Measurements from ENCODE around the gene CCDC188. TPM values are rescaled to one million over a fixed set of nuclear protein-coding genes. Genes with fewer than 3 reads are reported as not detected.

CCDC188 gene
- total RNA-seq, 5 donors from 2014 or later (not counting 1 experiment from before 2014, with no cell fraction given), result 0.18 to 0.66 (median 0.58) TPM; not detected in 2

- no peak overlapping the region for H3K27ac Mint-ChIP-seq
- H3K4me3 ChIP-seq (ENCODE audit: control insufficient read depth in 1 of 2, extremely low read depth in 1 of 2, low read length in 1 of 2), result no peak overlapping the region
- H3K27me3 ChIP-seq (replicated peaks in 1 of 2; ENCODE audit: control insufficient read depth in 2 of 2, extremely low read depth in 1 of 2, insufficient read depth in 2 of 2, low read length in 1 of 2), result peaks cover 0 to 3% of the 10 kb centered on the region in 2 experiments
- ATAC-seq (replicated peaks in 1 of 4) (peak in 1 of 4 experiments; percentile 15), DNase-seq (no peak)
- no peaks in the 10 kb centered on the region for H3K9me3 ChIP-seq
- H3K27me3 Mint-ChIP-seq, result no peaks in the 10 kb centered on the region
- H3K36me3 ChIP-seq (ENCODE audit: control insufficient read depth in 2 of 2, extremely low read depth in 1 of 2, insufficient read depth in 1 of 2, low read length in 1 of 2), result no peaks in the 10 kb centered on the region
- H3K4me1 Mint-ChIP-seq, result no peaks in the 10 kb centered on the region
- H3K4me1 ChIP-seq (ENCODE audit: control insufficient read depth in 1 of 2, extremely low read depth in 1 of 2, insufficient read depth in 2 of 2, low read length in 2 of 2), result peaks cover 0 to 3% of the 10 kb centered on the region in 2 experiments
- CTCF ChIA-PET, result no interaction called here
- H3K4me3 Mint-ChIP-seq, result no peak overlapping the region
- H3K9me3 Mint-ChIP-seq, result no peaks in the 10 kb centered on the region
- POLR2A ChIA-PET, result no interaction called here
- H3K27ac ChIP-seq (ENCODE audit: low read length), result no peak overlapping the region
- no peaks in the 10 kb centered on the region for H3K36me3 Mint-ChIP-seq
- 80% methylated on average over 6 of the region's 8 CpGs for WGBS (ENCODE audit: insufficient coverage)
Observed at GRCh38 chr22:20191803-20192202, 40.9 kb upstream of the CCDC188 start.

- no peak for DNase-seq
- H3K4me3 Mint-ChIP-seq, result no peak overlapping the region
- no peaks in the 10 kb centered on the region for H3K27me3 ChIP-seq (replicated peaks in 1 of 2; ENCODE audit: control insufficient read depth in 2 of 2, extremely low read depth in 1 of 2, insufficient read depth in 2 of 2, low read length in 1 of 2)
- no peak overlapping the region for H3K27ac ChIP-seq (ENCODE audit: low read length)
- no peaks in the 10 kb centered on the region for H3K36me3 Mint-ChIP-seq
- no peak overlapping the region for H3K4me3 ChIP-seq (ENCODE audit: control insufficient read depth in 1 of 2, extremely low read depth in 1 of 2, low read length in 1 of 2)
- H3K27ac Mint-ChIP-seq, result no peak overlapping the region
- no peaks in the 10 kb centered on the region for H3K4me1 Mint-ChIP-seq
- H3K9me3 ChIP-seq, result no peaks in the 10 kb centered on the region
- H3K36me3 ChIP-seq (ENCODE audit: control insufficient read depth in 2 of 2, extremely low read depth in 1 of 2, insufficient read depth in 1 of 2, low read length in 1 of 2), result no peaks in the 10 kb centered on the region
- H3K4me1 ChIP-seq (ENCODE audit: control insufficient read depth in 1 of 2, extremely low read depth in 1 of 2, insufficient read depth in 2 of 2, low read length in 2 of 2), result peaks cover 0 to 3% of the 10 kb centered on the region in 2 experiments
- ChIA-PET POLR2A (no interaction called here), CTCF (no interaction called here)
- WGBS (ENCODE audit: insufficient coverage), result 74% methylated on average over 7 of the region's 10 CpGs
- no peaks in the 10 kb centered on the region for H3K9me3 Mint-ChIP-seq
- H3K27me3 Mint-ChIP-seq, result no peaks in the 10 kb centered on the region
- no peak for ATAC-seq (replicated peaks in 1 of 4)
Observed at GRCh38 chr22:20191000-20191515, 40.2 kb upstream of the CCDC188 start.

- no peaks in the 10 kb centered on the region for H3K9me3 ChIP-seq
- no peaks in the 10 kb centered on the region for H3K36me3 ChIP-seq (ENCODE audit: control insufficient read depth in 2 of 2, extremely low read depth in 1 of 2, insufficient read depth in 1 of 2, low read length in 1 of 2)
- ATAC-seq (replicated peaks in 1 of 4) (no peak), DNase-seq (no peak)
- Mint-ChIP-seq H3K4me3 (no peak overlapping the region), H3K9me3 (no peaks in the 10 kb centered on the region), H3K27ac (no peak overlapping the region), H3K4me1 (no peaks in the 10 kb centered on the region), H3K27me3 (no peaks in the 10 kb centered on the region), H3K36me3 (no peaks in the 10 kb centered on the region)
- WGBS (ENCODE audit: insufficient coverage), result 90% methylated on average over 3 of the region's 6 CpGs
- no peaks in the 10 kb centered on the region for H3K4me1 ChIP-seq (ENCODE audit: control insufficient read depth in 1 of 2, extremely low read depth in 1 of 2, insufficient read depth in 2 of 2, low read length in 2 of 2)
- no peaks in the 10 kb centered on the region for H3K27me3 ChIP-seq (replicated peaks in 1 of 2; ENCODE audit: control insufficient read depth in 2 of 2, extremely low read depth in 1 of 2, insufficient read depth in 2 of 2, low read length in 1 of 2)
- H3K4me3 ChIP-seq (ENCODE audit: control insufficient read depth in 1 of 2, extremely low read depth in 1 of 2, low read length in 1 of 2), result no peak overlapping the region
- ChIA-PET POLR2A (no interaction called here), CTCF (no interaction called here)
- no peak overlapping the region for H3K27ac ChIP-seq (ENCODE audit: low read length)
Observed at GRCh38 chr22:20188567-20188877, 37.7 kb upstream of the CCDC188 start.

- Histone ChIP-seq H3K36me3 (ENCODE audit: control insufficient read depth in 2 of 2, extremely low read depth in 1 of 2, insufficient read depth in 1 of 2, low read length in 1 of 2) (no peaks in the 10 kb centered on the region), H3K4me1 (ENCODE audit: control insufficient read depth in 1 of 2, extremely low read depth in 1 of 2, insufficient read depth in 2 of 2, low read length in 2 of 2) (no peaks in the 10 kb centered on the region), H3K9me3 (no peaks in the 10 kb centered on the region), H3K27ac (ENCODE audit: low read length) (no peak overlapping the region), H3K4me3 (ENCODE audit: control insufficient read depth in 1 of 2, extremely low read depth in 1 of 2, low read length in 1 of 2) (no peak overlapping the region), H3K27me3 (replicated peaks in 1 of 2; ENCODE audit: control insufficient read depth in 2 of 2, extremely low read depth in 1 of 2, insufficient read depth in 2 of 2, low read length in 1 of 2) (peaks cover 0 to 2% of the 10 kb centered on the region in 2 experiments)
- Mint-ChIP-seq H3K27ac (no peak overlapping the region), H3K4me3 (no peak overlapping the region), H3K4me1 (no peaks in the 10 kb centered on the region), H3K27me3 (peaks cover 0 to 2% of the 10 kb centered on the region in 2 donors), H3K36me3 (no peaks in the 10 kb centered on the region), H3K9me3 (no peaks in the 10 kb centered on the region)
- ChIA-PET CTCF (no interaction called here), POLR2A (no interaction called here)
- ATAC-seq (replicated peaks in 1 of 4) (no peak), DNase-seq (no peak)
- 86% methylated on average over 10 of the region's 12 CpGs for WGBS (ENCODE audit: insufficient coverage)
Observed at GRCh38 chr22:20187777-20188566, 37.1 kb upstream of the CCDC188 start.

GRCh38 chr22:20186871-20187546 is 36.2 kb upstream of the CCDC188 start:
- Histone ChIP-seq H3K4me3 (ENCODE audit: control insufficient read depth in 1 of 2, extremely low read depth in 1 of 2, low read length in 1 of 2) (no peak overlapping the region), H3K4me1 (ENCODE audit: control insufficient read depth in 1 of 2, extremely low read depth in 1 of 2, insufficient read depth in 2 of 2, low read length in 2 of 2) (no peaks in the 10 kb centered on the region), H3K36me3 (ENCODE audit: control insufficient read depth in 2 of 2, extremely low read depth in 1 of 2, insufficient read depth in 1 of 2, low read length in 1 of 2) (no peaks in the 10 kb centered on the region), H3K9me3 (no peaks in the 10 kb centered on the region), H3K27me3 (replicated peaks in 1 of 2; ENCODE audit: control insufficient read depth in 2 of 2, extremely low read depth in 1 of 2, insufficient read depth in 2 of 2, low read length in 1 of 2) (peaks cover 0 to 4% of the 10 kb centered on the region in 2 experiments), H3K27ac (ENCODE audit: low read length) (no peak overlapping the region)
- Mint-ChIP-seq H3K9me3 (no peaks in the 10 kb centered on the region), H3K36me3 (no peaks in the 10 kb centered on the region), H3K4me3 (no peak overlapping the region), H3K27ac (no peak overlapping the region), H3K27me3 (peaks cover 0 to 3% of the 10 kb centered on the region in 2 donors), H3K4me1 (no peaks in the 10 kb centered on the region)
- ChIA-PET POLR2A (no interaction called here), CTCF (no interaction called here)
- ATAC-seq (replicated peaks in 1 of 4) (no peak), DNase-seq (no peak)
- WGBS (ENCODE audit: insufficient coverage), result 79% methylated on average over 10 of the region's 14 CpGs

- POLR2A ChIA-PET, result no interaction called here
- peaks cover 0 to 3% of the 10 kb centered on the region in 2 donors for H3K27me3 Mint-ChIP-seq
- DNase-seq (no peak), ATAC-seq (replicated peaks in 1 of 4) (no peak)
- H3K4me1 ChIP-seq (ENCODE audit: control insufficient read depth in 1 of 2, extremely low read depth in 1 of 2, insufficient read depth in 2 of 2, low read length in 2 of 2), result no peaks in the 10 kb centered on the region
- no peaks in the 10 kb centered on the region for H3K9me3 ChIP-seq
- no peak overlapping the region for H3K27ac Mint-ChIP-seq
- WGBS (ENCODE audit: insufficient coverage), result 76% methylated on average over 8 of the region's 10 CpGs
- no peak overlapping the region for H3K4me3 Mint-ChIP-seq
- H3K36me3 Mint-ChIP-seq, result no peaks in the 10 kb centered on the region
- H3K36me3 ChIP-seq (ENCODE audit: control insufficient read depth in 2 of 2, extremely low read depth in 1 of 2, insufficient read depth in 1 of 2, low read length in 1 of 2), result no peaks in the 10 kb centered on the region
- H3K9me3 Mint-ChIP-seq, result no peaks in the 10 kb centered on the region
- CTCF ChIA-PET, result no interaction called here
- no peak overlapping the region for H3K27ac ChIP-seq (ENCODE audit: low read length)
- peaks cover 0 to 10% of the 10 kb centered on the region in 2 experiments for H3K27me3 ChIP-seq (replicated peaks in 1 of 2; ENCODE audit: control insufficient read depth in 2 of 2, extremely low read depth in 1 of 2, insufficient read depth in 2 of 2, low read length in 1 of 2)
- no peak overlapping the region for H3K4me3 ChIP-seq (ENCODE audit: control insufficient read depth in 1 of 2, extremely low read depth in 1 of 2, low read length in 1 of 2)
- H3K4me1 Mint-ChIP-seq, result no peaks in the 10 kb centered on the region
Observed at GRCh38 chr22:20186183-20186870, 35.5 kb upstream of the CCDC188 start.

All from T-cell (primary cell).